Measurements from ENCODE around the gene CCDC91.

CCDC91 gene

DNA sequence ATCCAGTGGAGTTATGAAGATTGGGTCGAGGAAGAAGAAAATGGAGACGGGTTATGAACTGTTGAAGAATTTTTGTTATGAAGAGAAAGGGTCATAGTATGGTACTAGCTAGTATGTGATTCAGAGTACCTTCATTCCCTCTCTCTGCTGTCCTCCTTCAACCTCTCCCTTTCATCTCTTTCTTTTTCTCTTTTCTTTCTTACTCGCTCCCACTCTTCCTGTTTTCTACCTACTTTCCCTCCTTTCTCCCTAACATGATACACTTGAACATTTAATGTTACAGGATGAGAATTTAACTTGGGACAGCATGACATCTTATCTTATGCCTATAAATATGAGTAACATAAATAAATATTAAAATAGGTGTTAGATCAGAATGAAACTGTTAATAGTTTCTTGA lies 112.9 kb downstream of the CCDC91 start:
- no CpG with 5 or more reads among the region's 3 CpGs for WGBS (ENCODE audit: insufficient coverage)
- ChIA-PET CTCF (no interaction called here), POLR2A (no interaction called here)
- Histone ChIP-seq H3K4me1 (ENCODE audit: control extremely low read depth in 1 of 4, control insufficient read depth in 4 of 4, insufficient read depth in 4 of 4, low read length in 3 of 4) (no peaks in the 10 kb centered on the region), H3K27ac (ENCODE audit: insufficient read depth in 1 of 2, low read depth in 1 of 2, low read length in 2 of 2, poor library complexity in 1 of 2, severe bottlenecking in 2 of 2) (no peak overlapping the region), H3K27me3 (replicated peaks in 2 of 5; ENCODE audit: control insufficient read depth in 4 of 5, insufficient read depth in 5 of 5, low read length in 4 of 5) (no peaks in the 10 kb centered on the region), H3K9me3 (ENCODE audit: control extremely low read depth in 1 of 5, control insufficient read depth in 4 of 5, insufficient read depth in 2 of 5, low read depth in 1 of 5, low read length in 4 of 5) (peaks cover 0 to 1% (median 0%) of the 10 kb centered on the region in 5 experiments), H3K4me3 (ENCODE audit: control insufficient read depth in 1 of 7, extremely low read depth in 1 of 7, insufficient read depth in 4 of 7, low read depth in 2 of 7, low read length in 6 of 7) (no peak overlapping the region), H3K36me3 (ENCODE audit: control insufficient read depth in 4 of 4, insufficient read depth in 4 of 4, low read length in 3 of 4) (peaks cover 0 to 9% (median 1%) of the 10 kb centered on the region in 4 experiments)
- DNase-seq: no peak

DNA sequence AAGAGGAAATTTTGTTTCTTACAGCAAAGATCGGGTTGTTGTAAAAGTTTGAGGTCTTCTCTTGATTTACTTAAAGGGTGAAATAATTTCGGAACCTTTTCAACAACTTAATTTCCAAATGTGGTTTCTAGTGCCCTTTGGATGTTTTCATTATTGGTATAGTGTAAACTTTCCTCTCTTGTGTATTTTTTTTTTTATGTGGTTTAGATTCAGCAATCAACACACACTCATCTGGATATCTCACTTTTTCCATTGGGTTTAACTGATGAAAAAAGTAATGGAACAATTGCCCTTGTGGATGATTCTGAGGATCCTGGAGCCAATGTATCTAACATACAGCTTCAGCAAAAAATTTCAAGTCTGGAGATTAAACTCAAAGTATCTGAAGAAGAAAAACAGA lies 116.3 kb downstream of the CCDC91 start:
- peaks cover 0 to 1% (median 0%) of the 10 kb centered on the region in 5 experiments for H3K9me3 ChIP-seq (ENCODE audit: control extremely low read depth in 1 of 5, control insufficient read depth in 4 of 5, insufficient read depth in 2 of 5, low read depth in 1 of 5, low read length in 4 of 5)
- no peak overlapping the region for H3K4me3 ChIP-seq (ENCODE audit: control insufficient read depth in 1 of 7, extremely low read depth in 1 of 7, insufficient read depth in 4 of 7, low read depth in 2 of 7, low read length in 6 of 7)
- no peak overlapping the region for H3K27ac ChIP-seq (ENCODE audit: insufficient read depth in 1 of 2, low read depth in 1 of 2, low read length in 2 of 2, poor library complexity in 1 of 2, severe bottlenecking in 2 of 2)
- 100% methylated on average over 2 of the region's 2 CpGs for WGBS (ENCODE audit: insufficient coverage)
- ChIA-PET CTCF (no interaction called here), POLR2A (no interaction called here)
- H3K27me3 ChIP-seq (replicated peaks in 2 of 5; ENCODE audit: control insufficient read depth in 4 of 5, insufficient read depth in 5 of 5, low read length in 4 of 5): no peaks in the 10 kb centered on the region
- DNase-seq: no peak
- H3K36me3 ChIP-seq (ENCODE audit: control insufficient read depth in 4 of 4, insufficient read depth in 4 of 4, low read length in 3 of 4): peaks cover 2 to 20% (median 9%) of the 10 kb centered on the region in 4 experiments
- H3K4me1 ChIP-seq (ENCODE audit: control extremely low read depth in 1 of 4, control insufficient read depth in 4 of 4, insufficient read depth in 4 of 4, low read length in 3 of 4): no peaks in the 10 kb centered on the region

DNA sequence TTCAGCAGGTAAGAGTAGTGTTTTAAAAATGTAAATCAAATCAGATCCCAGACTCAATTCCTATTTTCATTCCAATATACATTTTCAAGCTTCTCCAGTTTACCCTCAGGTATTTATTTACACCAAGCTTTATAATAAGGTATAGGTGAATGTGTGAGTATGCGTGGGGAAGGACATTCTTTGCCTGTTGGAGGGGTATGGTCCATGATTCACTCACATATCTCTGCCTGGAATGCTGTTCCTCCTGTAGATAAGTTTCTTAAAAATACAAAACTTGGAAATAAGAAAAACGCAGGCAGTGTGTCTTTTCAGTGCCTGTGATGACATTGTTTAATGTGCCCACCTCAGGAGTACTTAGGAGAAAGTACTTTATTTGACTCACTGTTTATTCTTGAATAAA lies 118.6 kb downstream of the CCDC91 start:
- Histone ChIP-seq H3K9me3 (ENCODE audit: control extremely low read depth in 1 of 5, control insufficient read depth in 4 of 5, insufficient read depth in 2 of 5, low read depth in 1 of 5, low read length in 4 of 5) (no peaks in the 10 kb centered on the region), H3K4me1 (ENCODE audit: control extremely low read depth in 1 of 4, control insufficient read depth in 4 of 4, insufficient read depth in 4 of 4, low read length in 3 of 4) (peaks cover 0 to 5% (median 0%) of the 10 kb centered on the region in 4 experiments), H3K4me3 (ENCODE audit: control insufficient read depth in 1 of 7, extremely low read depth in 1 of 7, insufficient read depth in 4 of 7, low read depth in 2 of 7, low read length in 6 of 7) (no peak overlapping the region), H3K27ac (ENCODE audit: insufficient read depth in 1 of 2, low read depth in 1 of 2, low read length in 2 of 2, poor library complexity in 1 of 2, severe bottlenecking in 2 of 2) (no peak overlapping the region), H3K27me3 (replicated peaks in 2 of 5; ENCODE audit: control insufficient read depth in 4 of 5, insufficient read depth in 5 of 5, low read length in 4 of 5) (no peaks in the 10 kb centered on the region), H3K36me3 (ENCODE audit: control insufficient read depth in 4 of 4, insufficient read depth in 4 of 4, low read length in 3 of 4) (peaks cover 2 to 24% (median 10%) of the 10 kb centered on the region in 4 experiments)
- no peak for DNase-seq
- ChIA-PET POLR2A (no interaction called here), CTCF (no interaction called here)
- 100% methylated on average over 1 of the region's 2 CpGs for WGBS (ENCODE audit: insufficient coverage)

DNA sequence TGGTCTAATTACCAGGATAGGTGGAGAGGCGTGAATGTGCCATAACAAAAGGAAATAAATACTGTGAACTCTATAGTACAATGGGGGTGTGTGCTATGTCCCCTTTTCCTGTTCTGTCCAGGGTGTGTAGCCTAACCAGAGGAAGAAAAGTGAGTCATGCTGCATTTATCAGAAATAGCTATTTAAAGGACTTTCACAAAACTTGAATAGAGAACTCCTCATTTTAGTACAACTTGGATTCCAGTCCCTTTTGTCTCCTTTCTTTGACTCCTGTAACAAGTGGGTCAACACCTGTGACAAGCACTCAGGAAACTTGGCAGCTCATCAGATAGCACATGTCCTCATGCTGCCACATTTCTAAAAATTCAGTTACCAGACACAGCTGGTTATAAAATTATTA lies 123.4 kb downstream of the CCDC91 start:
- 88% methylated on average over 1 of the region's 1 CpG for WGBS (ENCODE audit: insufficient coverage)
- H3K27me3 ChIP-seq (replicated peaks in 2 of 5; ENCODE audit: control insufficient read depth in 4 of 5, insufficient read depth in 5 of 5, low read length in 4 of 5): no peaks in the 10 kb centered on the region
- H3K27ac ChIP-seq (ENCODE audit: insufficient read depth in 1 of 2, low read depth in 1 of 2, low read length in 2 of 2, poor library complexity in 1 of 2, severe bottlenecking in 2 of 2): no peak overlapping the region
- POLR2A ChIA-PET: no interaction called here
- H3K4me1 ChIP-seq (ENCODE audit: control extremely low read depth in 1 of 4, control insufficient read depth in 4 of 4, insufficient read depth in 4 of 4, low read length in 3 of 4): peaks cover 0 to 6% (median 0%) of the 10 kb centered on the region in 4 experiments
- H3K4me3 ChIP-seq (ENCODE audit: control insufficient read depth in 1 of 7, extremely low read depth in 1 of 7, insufficient read depth in 4 of 7, low read depth in 2 of 7, low read length in 6 of 7): no peak overlapping the region
- CTCF ChIA-PET: interaction anchor here (1.7 kb wide), 1 partner anchor 12 kb away, joined by 4 read pairs; no protein-coding TSS in a partner anchor
- peaks cover 0 to 10% (median 0%) of the 10 kb centered on the region in 5 experiments for H3K9me3 ChIP-seq (ENCODE audit: control extremely low read depth in 1 of 5, control insufficient read depth in 4 of 5, insufficient read depth in 2 of 5, low read depth in 1 of 5, low read length in 4 of 5)
- DNase-seq: no peak
- H3K36me3 ChIP-seq (ENCODE audit: control insufficient read depth in 4 of 4, insufficient read depth in 4 of 4, low read length in 3 of 4): peaks cover 3 to 30% (median 8%) of the 10 kb centered on the region in 4 experiments

DNA sequence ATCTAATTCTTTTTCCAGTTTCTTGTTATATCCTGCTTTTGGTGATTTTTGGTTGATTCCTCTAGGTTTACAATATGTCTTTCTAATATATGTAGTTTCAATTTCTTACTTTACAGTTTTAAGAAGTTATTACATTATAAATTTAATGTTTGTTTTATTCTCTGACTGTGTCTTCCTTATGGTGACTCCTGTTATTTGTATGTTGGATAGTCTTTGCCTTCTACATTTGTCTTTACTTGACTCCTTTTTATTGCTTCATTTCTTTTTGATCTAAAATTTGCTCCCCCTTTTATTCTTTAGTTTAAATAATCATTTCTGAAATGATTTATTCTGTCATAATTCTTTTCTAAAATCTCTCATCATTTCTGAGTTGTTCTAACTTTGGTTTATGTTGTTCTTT lies 125.8 kb downstream of the CCDC91 start:
- Histone ChIP-seq H3K27ac (ENCODE audit: insufficient read depth in 1 of 2, low read depth in 1 of 2, low read length in 2 of 2, poor library complexity in 1 of 2, severe bottlenecking in 2 of 2) (no peak overlapping the region), H3K27me3 (replicated peaks in 2 of 5; ENCODE audit: control insufficient read depth in 4 of 5, insufficient read depth in 5 of 5, low read length in 4 of 5) (no peaks in the 10 kb centered on the region), H3K36me3 (ENCODE audit: control insufficient read depth in 4 of 4, insufficient read depth in 4 of 4, low read length in 3 of 4) (peaks cover 2 to 23% (median 4%) of the 10 kb centered on the region in 4 experiments), H3K4me1 (ENCODE audit: control extremely low read depth in 1 of 4, control insufficient read depth in 4 of 4, insufficient read depth in 4 of 4, low read length in 3 of 4) (peaks cover 0 to 6% (median 0%) of the 10 kb centered on the region in 4 experiments), H3K9me3 (ENCODE audit: control extremely low read depth in 1 of 5, control insufficient read depth in 4 of 5, insufficient read depth in 2 of 5, low read depth in 1 of 5, low read length in 4 of 5) (peaks cover 0 to 10% (median 0%) of the 10 kb centered on the region in 5 experiments), H3K4me3 (ENCODE audit: control insufficient read depth in 1 of 7, extremely low read depth in 1 of 7, insufficient read depth in 4 of 7, low read depth in 2 of 7, low read length in 6 of 7) (no peak overlapping the region)
- ChIA-PET POLR2A (no interaction called here), CTCF (no interaction called here)
- DNase-seq: peak in 2 of 3 donors; percentile 40 to 59

DNA sequence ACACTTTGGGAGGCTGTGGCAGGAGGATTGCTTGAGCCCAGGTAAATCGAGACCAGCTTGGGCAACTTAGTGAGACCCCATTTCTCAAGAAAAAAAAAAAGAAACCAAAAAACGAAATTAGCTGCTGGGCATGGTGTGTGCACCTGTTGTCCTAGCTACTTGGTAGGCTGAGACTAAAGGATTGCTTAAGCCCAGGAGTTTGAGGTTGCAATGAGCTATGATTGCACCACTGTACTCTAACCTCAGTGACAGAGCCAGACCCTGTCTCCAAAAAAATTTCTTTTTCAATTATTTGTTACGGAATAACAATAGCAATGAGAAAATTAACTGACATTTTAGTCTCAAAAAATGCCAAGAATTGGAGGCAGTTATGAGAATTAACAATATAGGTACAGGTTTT lies 128.0 kb downstream of the CCDC91 start:
- 100% methylated on average over 1 of the region's 3 CpGs for WGBS (ENCODE audit: insufficient coverage)
- no peak for DNase-seq
- peaks cover 0 to 10% (median 0%) of the 10 kb centered on the region in 5 experiments for H3K9me3 ChIP-seq (ENCODE audit: control extremely low read depth in 1 of 5, control insufficient read depth in 4 of 5, insufficient read depth in 2 of 5, low read depth in 1 of 5, low read length in 4 of 5)
- CTCF ChIA-PET: no interaction called here
- H3K4me1 ChIP-seq (ENCODE audit: control extremely low read depth in 1 of 4, control insufficient read depth in 4 of 4, insufficient read depth in 4 of 4, low read length in 3 of 4): peaks cover 0 to 6% (median 0%) of the 10 kb centered on the region in 4 experiments
- no peaks in the 10 kb centered on the region for H3K27me3 ChIP-seq (replicated peaks in 2 of 5; ENCODE audit: control insufficient read depth in 4 of 5, insufficient read depth in 5 of 5, low read length in 4 of 5)
- H3K4me3 ChIP-seq (ENCODE audit: control insufficient read depth in 1 of 7, extremely low read depth in 1 of 7, insufficient read depth in 4 of 7, low read depth in 2 of 7, low read length in 6 of 7): no peak overlapping the region
- H3K27ac ChIP-seq (ENCODE audit: insufficient read depth in 1 of 2, low read depth in 1 of 2, low read length in 2 of 2, poor library complexity in 1 of 2, severe bottlenecking in 2 of 2): no peak overlapping the region
- POLR2A ChIA-PET: no interaction called here
- H3K36me3 ChIP-seq (ENCODE audit: control insufficient read depth in 4 of 4, insufficient read depth in 4 of 4, low read length in 3 of 4): peaks cover 0 to 23% (median under 1%) of the 10 kb centered on the region in 4 experiments

GRCh38 chr12:28320353-28320752 lies 130.1 kb downstream of the CCDC91 start:
- H3K4me1 ChIP-seq (ENCODE audit: control extremely low read depth in 1 of 4, control insufficient read depth in 4 of 4, insufficient read depth in 4 of 4, low read length in 3 of 4): no peaks in the 10 kb centered on the region
- H3K36me3 ChIP-seq (ENCODE audit: control insufficient read depth in 4 of 4, insufficient read depth in 4 of 4, low read length in 3 of 4): peaks cover 0 to 13% (median under 1%) of the 10 kb centered on the region in 4 experiments
- peaks cover 0 to 9% (median 0%) of the 10 kb centered on the region in 5 experiments for H3K9me3 ChIP-seq (ENCODE audit: control extremely low read depth in 1 of 5, control insufficient read depth in 4 of 5, insufficient read depth in 2 of 5, low read depth in 1 of 5, low read length in 4 of 5)
- H3K27me3 ChIP-seq (replicated peaks in 2 of 5; ENCODE audit: control insufficient read depth in 4 of 5, insufficient read depth in 5 of 5, low read length in 4 of 5): no peaks in the 10 kb centered on the region
- no CpG with 5 or more reads among the region's 1 CpG for WGBS (ENCODE audit: insufficient coverage)
- H3K27ac ChIP-seq (ENCODE audit: insufficient read depth in 1 of 2, low read depth in 1 of 2, low read length in 2 of 2, poor library complexity in 1 of 2, severe bottlenecking in 2 of 2): no peak overlapping the region
- H3K4me3 ChIP-seq (ENCODE audit: control insufficient read depth in 1 of 7, extremely low read depth in 1 of 7, insufficient read depth in 4 of 7, low read depth in 2 of 7, low read length in 6 of 7): no peak overlapping the region
- no peak for DNase-seq
- ChIA-PET POLR2A (no interaction called here), CTCF (no interaction called here)

All from common myeloid progenitor, CD34-positive (primary cell).